Tibial nerve (tissue), 4 donors: Measurements from ENCODE around the gene CD200.

ENCODE experiments used
- CTCF ChIP-seq, 5 experiments: fragments of 200-600 bp in 3 of 5; fragments of 450-650 bp in 2 of 5; sonication (generic) in 3 of 5; IDR thresholded peaks; one replicate each; pipeline ENCODE4 v1.5.1; 2016 to 2019; ENCODE audit warnings: antibody characterized with exemption in 5 of 5, mild to moderate bottlenecking in 3 of 5, moderate library complexity in 2 of 5
- EP300 ChIP-seq, 2 donors: sonication (generic); formaldehyde crosslinking; IDR thresholded peaks; one replicate each; pipeline ENCODE4 v1.6.1; 2017; ENCODE audit warnings: antibody characterized with exemption in 2 of 2, mild to moderate bottlenecking in 1 of 2
- POLR2A ChIP-seq, 2 donors: fragments of 450-650 bp; IDR thresholded peaks; one replicate each; pipeline ENCODE4 v1.6.1; 2017; ENCODE audit warnings: antibody characterized with exemption in 2 of 2, mild to moderate bottlenecking in 2 of 2, moderate library complexity in 2 of 2

- no peak for TF ChIP-seq CTCF (IDR thresholded peaks at IDR 0.05)
- no peak for TF ChIP-seq POLR2A (IDR thresholded peaks at IDR 0.05)
- peak in 1 of 2 donors; percentile 33 for TF ChIP-seq EP300 (IDR thresholded peaks at IDR 0.05)
Measured at GRCh38 chr3:112394003-112394640, 61.2 kb downstream of the CD200 start.
